Naive thymus-derived CD4-positive, alpha-beta T cell (primary cell): Measurements from ENCODE around the gene TMEM42. TPM values are rescaled to one million over a fixed set of nuclear protein-coding genes. Genes with fewer than 3 reads are reported as not detected.
A peak's percentile ranks its signal among the peaks of the same experiment; 100 is the strongest.
"Not testable (repeated sequence)": the region's sequence is repeated elsewhere in the genome, so short reads cannot be mapped to it uniquely, and the experiment has no call there.

ENCODE experiments used
- ATAC-seq: fragments of 150-1000 bp; cut with Tn5 transposase; 2 replicates; pipeline ENCODE4 v1.10.0; 2021; ENCODE audit warnings: mild to moderate bottlenecking, moderate library complexity
- CTCF ChIA-PET: fragments of 350-600 bp; sonication (Branson Sonifier 250); formaldehyde crosslinking; loops from one replicate; lab custom pipeline; 2021; ENCODE audit warnings: antibody characterized with exemption; lab: Charles Lee
- POLR2A ChIA-PET: fragments of 350-600 bp; sonication (Branson Sonifier 250); formaldehyde crosslinking; loops from one replicate; lab custom pipeline; 2021; ENCODE audit warnings: antibody characterized with exemption, inconsistent platforms; lab: Charles Lee
- DNase-seq, 9 donors: peaks; one replicate each; pipeline versions ENCODE4 v3.0.0 to v3.0.0-alpha.2; 2020 to 2022; ENCODE audit warnings: mixed read lengths in 1 of 9
- H3K27ac ChIP-seq: one replicate; pipeline ENCODE4 v1.7.0; 2013; ENCODE audit warnings: mild to moderate bottlenecking, low read depth, low read length, moderate library complexity
- H3K27me3 ChIP-seq, 2 donors: one replicate each; pipeline ENCODE4 v1.7.0; 2013; ENCODE audit warnings: low read length in 2 of 2, mild to moderate bottlenecking in 2 of 2, moderate library complexity in 2 of 2; ENCODE audit not compliant: control insufficient read depth in 2 of 2, insufficient read depth in 2 of 2
- H3K36me3 ChIP-seq, 3 experiments: 1 replicate in 2 of 3; 2 replicates in 1 of 3; pipeline ENCODE4 v1.7.0; 2013; ENCODE audit warnings: low read length in 3 of 3, mild to moderate bottlenecking in 3 of 3, moderate library complexity in 1 of 3; ENCODE audit not compliant: insufficient read depth in 3 of 3, control insufficient read depth in 2 of 3
- H3K4me1 ChIP-seq, 2 donors: one replicate each; pipeline ENCODE4 v1.7.0; 2013; ENCODE audit warnings: low read length in 2 of 2, mild to moderate bottlenecking in 2 of 2, moderate library complexity in 1 of 2; ENCODE audit not compliant: control insufficient read depth in 2 of 2, insufficient read depth in 2 of 2
- H3K4me3 ChIP-seq: 2 replicates; pipeline ENCODE4 v1.7.0; 2013; ENCODE audit warnings: mild to moderate bottlenecking, low read length
- H3K9me3 ChIP-seq, 3 experiments: 1 replicate in 2 of 3; 2 replicates in 1 of 3; pipeline ENCODE4 v1.7.0; 2013; ENCODE audit warnings: low read length in 3 of 3; ENCODE audit not compliant: control insufficient read depth in 2 of 3
- H3K27ac Mint-ChIP-seq, 9 donors: one replicate each; pipeline ENCODE4 v1.8.0; 2020 to 2022; ENCODE audit warnings: mixed read lengths in 9 of 9, mild to moderate bottlenecking in 8 of 9, moderate library complexity in 5 of 9, inconsistent platforms in 2 of 9
- H3K27me3 Mint-ChIP-seq, 5 donors: one replicate each; pipeline ENCODE4 v1.8.0; 2021 to 2022; ENCODE audit warnings: mixed read lengths in 5 of 5, mild to moderate bottlenecking in 1 of 5
- H3K36me3 Mint-ChIP-seq, 5 donors: one replicate each; pipeline ENCODE4 v1.8.0; 2020 to 2022; ENCODE audit warnings: mixed read lengths in 5 of 5, mild to moderate bottlenecking in 3 of 5, inconsistent platforms in 1 of 5
- H3K4me1 Mint-ChIP-seq, 7 donors: one replicate each; pipeline ENCODE4 v1.8.0; 2020 to 2022; ENCODE audit warnings: mixed read lengths in 7 of 7, mild to moderate bottlenecking in 3 of 7, inconsistent platforms in 1 of 7
- H3K4me3 Mint-ChIP-seq, 10 donors: one replicate each; pipeline ENCODE4 v1.8.0; 2020 to 2022; ENCODE audit warnings: mild to moderate bottlenecking in 10 of 10, mixed read lengths in 10 of 10, moderate library complexity in 6 of 10, inconsistent platforms in 2 of 10
- H3K9me3 Mint-ChIP-seq, 11 donors: one replicate each; pipeline ENCODE4 v1.8.0; 2020 to 2022; ENCODE audit warnings: mixed read lengths in 11 of 11, mild to moderate bottlenecking in 4 of 11, inconsistent platforms in 1 of 11, moderate library complexity in 1 of 11
- intact Hi-C, 2 donors: fragments of 100-400 bp; cut with micrococcal nuclease; formaldehyde crosslinking; loops; one replicate each; pipeline ENCODE4 v1.15.1; 2023
- polyA plus RNA-seq, 2 donors: library from polyadenylated mRNA; unstranded; fragments of 300-500 nt; fragmentation: Illumina TruSeq; gene quantifications; one replicate each; pipeline ENCODE4 v1.2.3, GENCODE V29; 2021
- total RNA-seq, 6 experiments: library from RNA in 5 of 6; stranded (reverse) in 5 of 6; gene quantifications; 1 replicate in 5 of 6; 2 replicates in 1 of 6; pipeline ENCODE4 v1.2.3 and lab custom pipeline; 2021 to 2026

Gene TMEM42
- total RNA-seq (10 to 100 TPM; 12.1 to 25.1 (median 16.4) TPM), polyA plus RNA-seq (10 to 100 TPM; 51.3 to 74.5 TPM), total RNA-seq (lab: John Stamatoyannopoulos, UW) (12.2 reads per million, percentile 40 among the genes with 10 or more reads in this experiment)

- Mint-ChIP-seq H3K27me3 (no peaks in the 10 kb centered on the region), H3K36me3 (peaks cover 0 to 10% (median 3%) of the 10 kb centered on the region in 5 donors), H3K27ac (peak within 1 kb of the TSS; percentile 86 to 97 (median 92)), H3K4me1 (peaks cover 23 to 48% (median 43%) of the 10 kb centered on the region in 7 donors), H3K4me3 (peak within 1 kb of the TSS; percentile 88 to 92 (median 91)), H3K9me3 (peaks cover 0 to 2% (median 0%) of the 10 kb centered on the region in 11 donors)
- DNase-seq, result peak; percentile 81 to 89 (median 84)
- POLR2A ChIA-PET, result interaction anchor here (0.6 kb wide), 1 partner anchor 73 kb away, joined by 3 read pairs; no protein-coding TSS in a partner anchor
- CTCF ChIA-PET, result no interaction called here
- Histone ChIP-seq H3K27ac (peak within 1 kb of the TSS; percentile 76), H3K9me3 (no peaks in the 10 kb centered on the region), H3K4me3 (peak within 1 kb of the TSS; percentile 78), H3K27me3 (no peaks in the 10 kb centered on the region), H3K36me3 (no peaks in the 10 kb centered on the region), H3K4me1 (peaks cover 15 to 29% of the 10 kb centered on the region in 2 donors)
- intact Hi-C loops, result loop anchor here (1.0 to 10.0 kb wide), 12 partner anchors 100 to 1239 kb away; partner anchors contain the start of genes ANO10 (in 2 of the 2), EXOSC7 (in 2 of the 2), KIAA1143 (in 2 of the 2) and KIF15 (in 2 of the 2)
- peak; percentile 97 for ATAC-seq
Observed at GRCh38 chr3:44861412-44862225, at the start of gene TMEM42. TSS of gene TMEM42 (plus strand) at chr3:44861912. CDS start at chr3:44861925, 13 bp downstream.

- no peak for ATAC-seq
- DNase-seq, result no peak
- H3K9me3 ChIP-seq, result no peaks in the 10 kb centered on the region
- Mint-ChIP-seq H3K27ac (no peak overlapping the region), H3K27me3 (no peaks in the 10 kb centered on the region), H3K9me3 (peaks cover 0 to 24% (median 4%) of the 10 kb centered on the region in 11 donors), H3K36me3 (peaks cover 0 to 55% (median 5%) of the 10 kb centered on the region in 5 donors), H3K4me1 (no peaks in the 10 kb centered on the region), H3K4me3 (no peak overlapping the region)
- H3K4me1 ChIP-seq, result no peaks in the 10 kb centered on the region
- H3K27me3 ChIP-seq, result no peaks in the 10 kb centered on the region
- no peak overlapping the region for H3K4me3 ChIP-seq
- intact Hi-C loops, result no loop called here
- POLR2A ChIA-PET, result no interaction called here
- CTCF ChIA-PET, result no interaction called here
- H3K27ac ChIP-seq, result no peak overlapping the region
- H3K36me3 ChIP-seq, result no peaks in the 10 kb centered on the region
Observed at GRCh38 chr3:44814751-44815150, 47.0 kb upstream of the TMEM42 start.

GRCh38 chr3:44816334-44816733, 45.4 kb upstream of the TMEM42 start:
- POLR2A ChIA-PET, intact Hi-C loops, H3K9me3 ChIP-seq, H3K4me1 ChIP-seq, H3K4me3 Mint-ChIP-seq, H3K4me1 Mint-ChIP-seq, H3K27ac ChIP-seq, H3K27ac Mint-ChIP-seq, CTCF ChIA-PET, H3K4me3 ChIP-seq, H3K36me3 ChIP-seq, DNase-seq, ATAC-seq, H3K27me3 Mint-ChIP-seq, H3K27me3 ChIP-seq: not testable (repeated sequence)
- Mint-ChIP-seq H3K9me3 (peaks cover 0 to 26% (median 5%) of the 10 kb centered on the region in 11 donors), H3K36me3 (peaks cover 0 to 59% (median 5%) of the 10 kb centered on the region in 5 donors)

- H3K4me3 ChIP-seq, H3K27ac ChIP-seq, CTCF ChIA-PET, DNase-seq, ATAC-seq, H3K36me3 ChIP-seq, H3K4me1 ChIP-seq, H3K4me3 Mint-ChIP-seq, H3K27me3 Mint-ChIP-seq, intact Hi-C loops, H3K27me3 ChIP-seq, POLR2A ChIA-PET, H3K4me1 Mint-ChIP-seq, H3K27ac Mint-ChIP-seq, H3K9me3 ChIP-seq: not testable (repeated sequence)
- Mint-ChIP-seq H3K9me3 (peaks cover 0 to 27% (median 8%) of the 10 kb centered on the region in 11 donors), H3K36me3 (peaks cover 0 to 72% (median 8%) of the 10 kb centered on the region in 5 donors)
Observed at GRCh38 chr3:44821206-44821605, 40.5 kb upstream of the TMEM42 start.

- H3K9me3 ChIP-seq, result no peaks in the 10 kb centered on the region
- H3K4me3 Mint-ChIP-seq, result no peak overlapping the region
- no peak overlapping the region for H3K27ac ChIP-seq
- H3K27me3 Mint-ChIP-seq, result no peaks in the 10 kb centered on the region
- H3K4me1 Mint-ChIP-seq, result peaks cover 0 to 2% (median 0%) of the 10 kb centered on the region in 7 donors
- intact Hi-C loops, result no loop called here
- no peak overlapping the region for H3K27ac Mint-ChIP-seq
- POLR2A ChIA-PET, result no interaction called here
- no peaks in the 10 kb centered on the region for H3K36me3 ChIP-seq
- H3K36me3 Mint-ChIP-seq, result peaks cover 0 to 45% (median 4%) of the 10 kb centered on the region in 5 donors
- H3K4me1 ChIP-seq, result no peaks in the 10 kb centered on the region
- H3K9me3 Mint-ChIP-seq, result peaks cover 0 to 20% (median 2%) of the 10 kb centered on the region in 11 donors
- DNase-seq (no peak), ATAC-seq (no peak)
- no peaks in the 10 kb centered on the region for H3K27me3 ChIP-seq
- CTCF ChIA-PET, result no interaction called here
- no peak overlapping the region for H3K4me3 ChIP-seq
Observed at GRCh38 chr3:44825264-44825925, 36.3 kb upstream of the TMEM42 start.

- Mint-ChIP-seq H3K36me3 (peaks cover 0 to 45% (median 4%) of the 10 kb centered on the region in 5 donors), H3K27ac (no peak overlapping the region), H3K4me3 (no peak overlapping the region), H3K27me3 (no peaks in the 10 kb centered on the region), H3K4me1 (peaks cover 0 to 2% (median 0%) of the 10 kb centered on the region in 7 donors), H3K9me3 (peaks cover 0 to 15% (median 2%) of the 10 kb centered on the region in 11 donors)
- intact Hi-C loops, result no loop called here
- no peak overlapping the region for H3K4me3 ChIP-seq
- no peaks in the 10 kb centered on the region for H3K36me3 ChIP-seq
- H3K4me1 ChIP-seq, result no peaks in the 10 kb centered on the region
- H3K9me3 ChIP-seq, result no peaks in the 10 kb centered on the region
- ChIA-PET CTCF (no interaction called here), POLR2A (no interaction called here)
- H3K27ac ChIP-seq, result no peak overlapping the region
- ATAC-seq (no peak), DNase-seq (no peak)
- H3K27me3 ChIP-seq, result no peaks in the 10 kb centered on the region
Observed at GRCh38 chr3:44827196-44827595, 34.5 kb upstream of the TMEM42 start.
